Mucosa of rectum (tissue), 2 donors: ENCODE results near the gene CACNA1H.
A peak's percentile ranks its signal among the peaks of the same experiment; 100 is the strongest.
"Not testable (repeated sequence)": the region's sequence is repeated elsewhere in the genome, so short reads cannot be mapped to it uniquely, and the experiment has no call there.

Source experiments
- H3K27ac ChIP-seq, 2 donors: one replicate each; pipeline ENCODE4 v1.7.0; 2013; ENCODE audit warnings: inconsistent platforms in 2 of 2, low read depth in 2 of 2, low read length in 2 of 2
- H3K27me3 ChIP-seq, 2 donors: one replicate each; pipeline ENCODE4 v1.7.0; 2013; ENCODE audit warnings: low read length in 2 of 2; ENCODE audit not compliant: control insufficient read depth in 2 of 2, insufficient read depth in 2 of 2
- H3K36me3 ChIP-seq, 2 donors: one replicate each; pipeline ENCODE4 v1.7.0; 2013; ENCODE audit warnings: low read length in 2 of 2; ENCODE audit not compliant: control insufficient read depth in 2 of 2, insufficient read depth in 2 of 2
- H3K4me1 ChIP-seq, 2 donors: one replicate each; pipeline ENCODE4 v1.7.0; 2013; ENCODE audit warnings: low read length in 2 of 2, mild to moderate bottlenecking in 1 of 2; ENCODE audit not compliant: control insufficient read depth in 2 of 2, insufficient read depth in 2 of 2
- H3K4me3 ChIP-seq, 2 donors: one replicate each; pipeline ENCODE4 v1.7.0; 2013; ENCODE audit warnings: low read length in 2 of 2
- H3K9ac ChIP-seq, 2 donors: one replicate each; pipeline ENCODE4 v1.7.0; 2013; ENCODE audit warnings: low read length in 2 of 2, low read depth in 1 of 2, mild to moderate bottlenecking in 1 of 2
- H3K9me3 ChIP-seq, 2 donors: one replicate each; pipeline ENCODE4 v1.7.0; 2013; ENCODE audit warnings: low read length in 2 of 2; ENCODE audit not compliant: control insufficient read depth in 2 of 2
- donor health status: healthy.
- donor health status: Normal muscosa, but diverticular disease.

The CACNA1H gene

GRCh38 chr16:1181404-1182315 is 28.8 kb downstream of the CACNA1H start:
- peaks cover 7% of the 10 kb centered on the region in 2 donors for H3K4me1 ChIP-seq
- H3K36me3 ChIP-seq: no peaks in the 10 kb centered on the region
- no peak overlapping the region for H3K4me3 ChIP-seq
- no peaks in the 10 kb centered on the region for H3K27me3 ChIP-seq
- no peaks in the 10 kb centered on the region for H3K9me3 ChIP-seq
- H3K27ac ChIP-seq: peak overlapping the region; percentile 64 to 67
- no peak overlapping the region for H3K9ac ChIP-seq

GRCh38 chr16:1182316-1182671 is 29.4 kb downstream of the CACNA1H start:
- Histone ChIP-seq H3K27me3 (no peaks in the 10 kb centered on the region), H3K9ac (no peak overlapping the region), H3K27ac (peak overlapping the region; percentile 67 to 68), H3K36me3 (no peaks in the 10 kb centered on the region), H3K4me3 (no peak overlapping the region), H3K9me3 (no peaks in the 10 kb centered on the region), H3K4me1 (peaks cover 7% of the 10 kb centered on the region in 2 donors)

- Histone ChIP-seq H3K9ac (no peak overlapping the region), H3K4me3 (no peak overlapping the region), H3K36me3 (no peaks in the 10 kb centered on the region), H3K9me3 (no peaks in the 10 kb centered on the region), H3K4me1 (peaks cover 7% of the 10 kb centered on the region in 2 donors), H3K27ac (peak overlapping the region; percentile 67 to 68), H3K27me3 (no peaks in the 10 kb centered on the region)
Observed at GRCh38 chr16:1182950-1183907, 30.3 kb downstream of the CACNA1H start.

DNA sequence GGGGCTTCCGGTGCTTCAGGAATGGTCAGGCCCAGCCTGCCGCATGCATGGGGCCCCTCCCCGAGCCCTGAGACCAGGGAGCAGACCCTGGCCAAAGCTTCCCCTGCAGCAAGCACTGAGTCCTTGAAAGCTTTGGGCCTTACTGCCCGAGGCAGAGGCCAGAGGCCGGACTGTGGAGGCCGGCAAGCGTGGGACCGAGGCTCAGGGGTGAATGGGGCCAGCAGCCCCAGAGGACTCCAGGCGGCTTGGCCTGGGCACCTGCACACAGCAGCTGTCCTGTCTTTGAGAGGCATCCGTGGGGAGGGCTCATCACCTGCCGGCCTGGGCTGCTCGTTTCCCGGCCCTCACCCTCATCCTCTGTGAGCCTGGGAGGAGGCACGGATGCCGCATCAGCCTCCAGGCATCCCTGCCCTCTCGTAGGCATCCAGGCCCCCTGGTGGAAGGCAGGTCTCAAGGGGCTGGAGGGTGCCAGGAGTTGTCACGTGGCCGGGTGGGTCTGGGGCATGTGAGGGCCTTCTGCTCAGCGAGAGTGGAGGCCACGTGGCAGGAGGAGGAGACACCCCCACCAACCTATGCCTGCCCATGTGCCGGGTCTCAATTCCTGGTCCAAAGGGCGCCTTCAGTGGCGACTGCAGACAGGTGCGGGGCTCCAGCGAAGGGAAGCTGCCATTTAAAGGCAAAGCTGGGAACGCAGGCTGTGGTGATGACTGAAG is 31.4 kb downstream of the CACNA1H start:
- Histone ChIP-seq H3K27me3 (no peaks in the 10 kb centered on the region), H3K4me1 (peaks cover 7% of the 10 kb centered on the region in 2 donors)

GRCh38 chr16:1184980-1185379 is 32.1 kb downstream of the CACNA1H start:
- Histone ChIP-seq H3K9ac (no peak overlapping the region), H3K4me3 (no peak overlapping the region), H3K27ac (no peak overlapping the region), H3K27me3 (no peaks in the 10 kb centered on the region), H3K4me1 (peaks cover 7% of the 10 kb centered on the region in 2 donors), H3K36me3 (no peaks in the 10 kb centered on the region), H3K9me3 (no peaks in the 10 kb centered on the region)

More for the DNA sequence above, 31.4 kb downstream of the CACNA1H start:
- Histone ChIP-seq H3K9ac (no peak overlapping the region), H3K4me3 (no peak overlapping the region), H3K9me3 (no peaks in the 10 kb centered on the region), H3K27ac (no peak overlapping the region), H3K36me3 (no peaks in the 10 kb centered on the region)

GRCh38 chr16:1185460-1186207 is 32.7 kb downstream of the CACNA1H start:
- not testable (repeated sequence) for H3K4me3 ChIP-seq, H3K9me3 ChIP-seq, H3K36me3 ChIP-seq, H3K4me1 ChIP-seq, H3K27me3 ChIP-seq, H3K9ac ChIP-seq, H3K27ac ChIP-seq

DNA sequence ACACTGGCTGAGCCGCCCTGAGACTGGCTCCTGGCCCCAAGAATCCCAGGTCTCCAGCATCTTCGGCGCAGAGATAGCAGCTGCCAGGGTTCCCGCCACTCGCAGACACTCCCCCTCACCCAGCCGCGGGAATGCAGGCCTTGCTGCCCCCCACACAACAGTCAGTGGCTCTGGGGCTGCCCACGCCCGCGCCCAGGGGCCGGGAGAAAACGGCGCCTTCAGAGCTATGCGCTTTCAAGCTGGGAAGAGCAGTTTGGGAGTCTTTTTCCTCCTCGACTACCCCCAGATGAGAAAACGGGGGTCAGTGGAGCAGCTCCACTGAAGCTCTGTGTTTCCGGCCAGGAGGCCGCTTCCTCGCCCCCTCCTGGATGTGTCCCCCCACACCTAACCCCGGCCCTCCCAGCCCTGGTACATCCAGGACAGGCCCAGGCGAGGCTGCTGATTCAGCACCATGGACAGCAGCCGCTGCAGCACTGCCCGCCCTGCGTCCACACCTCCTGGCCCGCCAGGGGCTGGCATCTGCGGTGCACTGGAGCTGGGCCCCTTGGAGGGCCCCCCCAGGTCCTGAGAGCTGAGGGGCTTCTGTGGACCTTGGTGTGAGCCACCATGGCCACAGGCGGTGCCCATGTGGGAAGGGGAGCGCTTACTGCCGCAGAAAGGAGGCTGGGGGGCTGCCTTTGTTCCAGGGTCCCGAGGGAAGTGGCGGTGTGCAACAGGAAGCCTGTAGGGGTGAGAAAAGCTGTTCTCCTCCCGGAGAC is 35.7 kb downstream of the CACNA1H start:
- peaks cover 0 to 2% of the 10 kb centered on the region in 2 donors for H3K4me1 ChIP-seq
- no peak overlapping the region for H3K4me3 ChIP-seq
- H3K36me3 ChIP-seq: no peaks in the 10 kb centered on the region
- H3K9ac ChIP-seq: no peak overlapping the region
- H3K9me3 ChIP-seq: no peaks in the 10 kb centered on the region
- H3K27ac ChIP-seq: no peak overlapping the region
- H3K27me3 ChIP-seq: peaks cover 0 to 2% of the 10 kb centered on the region in 2 donors

- H3K27me3 ChIP-seq: peaks cover 0 to 2% of the 10 kb centered on the region in 2 donors
- peaks cover 0 to 2% of the 10 kb centered on the region in 2 donors for H3K4me1 ChIP-seq
- no peak overlapping the region for H3K27ac ChIP-seq
- H3K9ac ChIP-seq: no peak overlapping the region
- H3K4me3 ChIP-seq: no peak overlapping the region
- H3K36me3 ChIP-seq: no peaks in the 10 kb centered on the region
- H3K9me3 ChIP-seq: no peaks in the 10 kb centered on the region
Observed at GRCh38 chr16:1189455-1189854, 36.5 kb downstream of the CACNA1H start.

- not testable (repeated sequence) for H3K27ac ChIP-seq, H3K9ac ChIP-seq
Observed at GRCh38 chr16:1190789-1191188, 37.9 kb downstream of the CACNA1H start.

More at GRCh38 chr16:1190789-1191188, 37.9 kb downstream of the CACNA1H start:
- not testable (repeated sequence) for H3K36me3 ChIP-seq, H3K4me1 ChIP-seq, H3K27me3 ChIP-seq, H3K4me3 ChIP-seq, H3K9me3 ChIP-seq
